Ishikawa (cell line): ENCODE data around the gene FAT3.

Experiments used
- CEBPB ChIP-seq: IDR thresholded peaks from 2 replicates; pipeline ENCODE4 v1.6.1; 2012
- CREB1 ChIP-seq: IDR thresholded peaks from 2 replicates; pipeline ENCODE4 v1.6.1; 2012; ENCODE audit warnings: low read depth
- EGR1 ChIP-seq: IDR thresholded peaks from 2 replicates; pipeline ENCODE4 v1.6.1; 2012
- EP300 ChIP-seq: IDR thresholded peaks from 2 replicates; pipeline ENCODE4 v1.6.1; 2012; ENCODE audit warnings: borderline replicate concordance
- FOXM1 ChIP-seq: IDR thresholded peaks from 2 replicates; pipeline ENCODE4 v1.6.1; 2012; ENCODE audit warnings: low read depth, borderline replicate concordance
- NFIC ChIP-seq: IDR thresholded peaks from 2 replicates; pipeline ENCODE4 v1.6.1; 2012
- RAD21 ChIP-seq: IDR thresholded peaks from 2 replicates; pipeline ENCODE4 v1.6.1; 2012; ENCODE audit warnings: low read depth
- TAF1 ChIP-seq: IDR thresholded peaks from 2 replicates; pipeline ENCODE4 v1.6.1; 2012; ENCODE audit warnings: low read depth, mild to moderate bottlenecking
- TCF12 ChIP-seq: IDR thresholded peaks from 2 replicates; pipeline ENCODE4 v1.6.1; 2012; ENCODE audit warnings: low read depth
- TEAD4 ChIP-seq: IDR thresholded peaks from 2 replicates; pipeline ENCODE4 v1.6.1; 2012
- YY1 ChIP-seq: IDR thresholded peaks from 2 replicates; pipeline ENCODE4 v1.6.1; 2012; ENCODE audit warnings: low read depth
- ZBTB7A ChIP-seq: IDR thresholded peaks from 2 replicates; pipeline ENCODE4 v1.6.1; 2012; ENCODE audit warnings: low read depth
- TF ChIP-seq, protein P1 (sequence below): IDR thresholded peaks from 2 replicates; pipeline ENCODE4 v1.6.1; 2012
- TF ChIP-seq, protein P2 (sequence below): IDR thresholded peaks from 2 replicates; pipeline ENCODE4 v1.6.1; 2012
- TF ChIP-seq, protein P3 (sequence below): IDR thresholded peaks from 2 replicates; pipeline ENCODE4 v1.6.1; 2012; ENCODE audit warnings: low read depth, mild to moderate bottlenecking

Gene FAT3

GRCh38 chr11:92249156-92249753, 24.6 kb downstream of the FAT3 start:
- TF ChIP-seq YY1: no peak
- no peak for TF ChIP-seq TEAD4
- no peak for TF ChIP-seq EP300
- TF ChIP-seq, protein P1, sequence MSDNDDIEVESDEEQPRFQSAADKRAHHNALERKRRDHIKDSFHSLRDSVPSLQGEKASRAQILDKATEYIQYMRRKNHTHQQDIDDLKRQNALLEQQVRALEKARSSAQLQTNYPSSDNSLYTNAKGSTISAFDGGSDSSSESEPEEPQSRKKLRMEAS: no peak

DNA sequence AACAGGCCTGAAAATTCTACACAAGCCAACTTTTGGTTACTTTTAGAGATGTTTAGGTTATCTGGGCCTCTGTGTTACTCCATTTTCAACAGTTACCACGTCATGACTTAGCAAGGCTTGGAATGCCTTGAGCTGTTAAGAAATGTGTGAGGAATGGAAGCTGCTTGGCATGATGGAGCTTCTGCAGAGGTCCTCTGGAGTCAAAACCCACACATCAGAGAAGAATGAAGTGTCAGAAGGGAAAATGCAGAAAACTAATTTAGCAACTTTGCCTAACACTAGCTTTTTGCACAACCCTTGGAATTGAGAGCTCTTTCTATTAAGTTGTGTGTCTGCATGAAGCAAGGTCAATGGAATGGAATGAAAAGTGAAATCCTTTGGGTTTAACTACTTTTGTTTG, 27.4 kb downstream of the FAT3 start:
- TF ChIP-seq, protein P2, sequence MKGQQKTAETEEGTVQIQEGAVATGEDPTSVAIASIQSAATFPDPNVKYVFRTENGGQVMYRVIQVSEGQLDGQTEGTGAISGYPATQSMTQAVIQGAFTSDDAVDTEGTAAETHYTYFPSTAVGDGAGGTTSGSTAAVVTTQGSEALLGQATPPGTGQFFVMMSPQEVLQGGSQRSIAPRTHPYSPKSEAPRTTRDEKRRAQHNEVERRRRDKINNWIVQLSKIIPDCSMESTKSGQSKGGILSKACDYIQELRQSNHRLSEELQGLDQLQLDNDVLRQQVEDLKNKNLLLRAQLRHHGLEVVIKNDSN: no peak
- TF ChIP-seq FOXM1: no peak
- no peak for TF ChIP-seq EGR1

GRCh38 chr11:92253421-92253820, 28.8 kb downstream of the FAT3 start:
- TF ChIP-seq, protein P1: no peak
- TF ChIP-seq CREB1 (no peak), YY1 (no peak), FOXM1 (no peak), RAD21 (no peak), ZBTB7A (no peak)

- no peak for TF ChIP-seq TEAD4
- no peak for TF ChIP-seq FOXM1
- TF ChIP-seq TCF12: no peak
- TF ChIP-seq, protein P2: no peak
- TF ChIP-seq NFIC: no peak
- TF ChIP-seq, protein P3, sequence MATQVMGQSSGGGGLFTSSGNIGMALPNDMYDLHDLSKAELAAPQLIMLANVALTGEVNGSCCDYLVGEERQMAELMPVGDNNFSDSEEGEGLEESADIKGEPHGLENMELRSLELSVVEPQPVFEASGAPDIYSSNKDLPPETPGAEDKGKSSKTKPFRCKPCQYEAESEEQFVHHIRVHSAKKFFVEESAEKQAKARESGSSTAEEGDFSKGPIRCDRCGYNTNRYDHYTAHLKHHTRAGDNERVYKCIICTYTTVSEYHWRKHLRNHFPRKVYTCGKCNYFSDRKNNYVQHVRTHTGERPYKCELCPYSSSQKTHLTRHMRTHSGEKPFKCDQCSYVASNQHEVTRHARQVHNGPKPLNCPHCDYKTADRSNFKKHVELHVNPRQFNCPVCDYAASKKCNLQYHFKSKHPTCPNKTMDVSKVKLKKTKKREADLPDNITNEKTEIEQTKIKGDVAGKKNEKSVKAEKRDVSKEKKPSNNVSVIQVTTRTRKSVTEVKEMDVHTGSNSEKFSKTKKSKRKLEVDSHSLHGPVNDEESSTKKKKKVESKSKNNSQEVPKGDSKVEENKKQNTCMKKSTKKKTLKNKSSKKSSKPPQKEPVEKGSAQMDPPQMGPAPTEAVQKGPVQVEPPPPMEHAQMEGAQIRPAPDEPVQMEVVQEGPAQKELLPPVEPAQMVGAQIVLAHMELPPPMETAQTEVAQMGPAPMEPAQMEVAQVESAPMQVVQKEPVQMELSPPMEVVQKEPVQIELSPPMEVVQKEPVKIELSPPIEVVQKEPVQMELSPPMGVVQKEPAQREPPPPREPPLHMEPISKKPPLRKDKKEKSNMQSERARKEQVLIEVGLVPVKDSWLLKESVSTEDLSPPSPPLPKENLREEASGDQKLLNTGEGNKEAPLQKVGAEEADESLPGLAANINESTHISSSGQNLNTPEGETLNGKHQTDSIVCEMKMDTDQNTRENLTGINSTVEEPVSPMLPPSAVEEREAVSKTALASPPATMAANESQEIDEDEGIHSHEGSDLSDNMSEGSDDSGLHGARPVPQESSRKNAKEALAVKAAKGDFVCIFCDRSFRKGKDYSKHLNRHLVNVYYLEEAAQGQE: no peak
- TF ChIP-seq CEBPB: no peak
- TF ChIP-seq EGR1: no peak
- TF ChIP-seq, protein P1: no peak
- no peak for TF ChIP-seq RAD21
- no peak for TF ChIP-seq CREB1
- TF ChIP-seq YY1: no peak
- TF ChIP-seq EP300: no peak
- no peak for TF ChIP-seq TAF1
- no peak for TF ChIP-seq ZBTB7A
Measured at GRCh38 chr11:92253945-92254344, 29.3 kb downstream of the FAT3 start.

- TF ChIP-seq YY1 (no peak), FOXM1 (no peak), CREB1 (no peak), EP300 (no peak), CEBPB (no peak), EGR1 (no peak), NFIC (no peak), ZBTB7A (no peak), TCF12 (no peak), TAF1 (no peak), TEAD4 (no peak), RAD21 (no peak)
- TF ChIP-seq, protein P1: no peak
- TF ChIP-seq, protein P3: no peak
- TF ChIP-seq, protein P2: no peak
Measured at GRCh38 chr11:92257536-92257935, 32.9 kb downstream of the FAT3 start.

DNA sequence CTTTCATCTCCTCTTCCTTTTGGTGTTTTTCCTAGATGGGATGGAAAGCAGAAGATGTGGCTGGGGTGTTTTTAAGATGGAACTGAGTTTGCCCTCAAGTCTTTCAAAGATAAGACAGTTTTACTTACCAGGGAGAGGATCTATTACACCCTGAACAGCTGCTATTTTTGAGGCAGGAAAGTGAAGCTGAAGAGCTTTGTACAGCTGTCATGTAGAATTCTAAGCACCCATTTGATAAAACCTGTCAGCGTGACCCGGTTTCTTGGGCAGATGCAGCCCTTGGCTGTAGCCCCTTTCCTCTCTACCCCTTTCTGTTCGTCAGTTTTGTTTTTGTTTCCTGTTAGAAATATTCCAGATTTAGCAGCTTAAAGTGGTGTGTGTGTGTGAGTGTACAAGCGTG, 35.2 kb downstream of the FAT3 start:
- no peak for TF ChIP-seq NFIC
- TF ChIP-seq, protein P2: no peak
- TF ChIP-seq CEBPB: no peak
- TF ChIP-seq FOXM1: no peak
- TF ChIP-seq TAF1: no peak
